Hippocampal formation (tissue), 2 donors: ENCODE data around the gene KIF26B.

Experiments used
- DNase-seq, 2 donors: peaks; one replicate each; lab custom pipeline; 2025; lab: John Stamatoyannopoulos, UW

The KIF26B gene

GRCh38 chr1:245566134-245566533 is 411.3 kb downstream of the KIF26B start:
- no peak for DNase-seq

- DNase-seq, result no peak
These were observed 412.2 kb downstream of the KIF26B start for GRCh38 chr1:245566952-245567351.

DNA sequence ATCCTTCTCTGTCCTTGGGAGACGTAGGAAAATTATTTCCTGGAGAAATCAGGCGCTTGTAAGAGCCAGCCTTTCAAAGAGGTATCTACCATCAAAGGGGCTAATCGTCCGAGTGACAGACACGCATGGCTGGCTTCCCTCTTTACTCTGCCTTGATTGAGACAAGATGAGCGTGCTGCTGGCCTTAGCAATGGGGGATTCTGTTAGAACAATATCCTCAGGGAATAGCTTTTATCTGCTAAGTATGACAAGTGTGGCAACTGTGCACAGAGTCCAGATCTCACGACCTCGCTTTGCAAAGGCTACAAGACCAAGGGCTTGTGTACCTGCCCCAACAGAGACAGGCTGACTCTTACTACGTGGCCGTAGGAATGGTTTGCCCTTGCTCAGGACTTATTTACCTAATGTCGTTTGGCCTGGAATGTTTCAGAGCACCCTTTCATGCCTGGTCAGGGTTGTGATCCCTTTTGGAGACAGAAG is 417.1 kb downstream of the KIF26B start:
- DNase-seq, result no peak

DNA sequence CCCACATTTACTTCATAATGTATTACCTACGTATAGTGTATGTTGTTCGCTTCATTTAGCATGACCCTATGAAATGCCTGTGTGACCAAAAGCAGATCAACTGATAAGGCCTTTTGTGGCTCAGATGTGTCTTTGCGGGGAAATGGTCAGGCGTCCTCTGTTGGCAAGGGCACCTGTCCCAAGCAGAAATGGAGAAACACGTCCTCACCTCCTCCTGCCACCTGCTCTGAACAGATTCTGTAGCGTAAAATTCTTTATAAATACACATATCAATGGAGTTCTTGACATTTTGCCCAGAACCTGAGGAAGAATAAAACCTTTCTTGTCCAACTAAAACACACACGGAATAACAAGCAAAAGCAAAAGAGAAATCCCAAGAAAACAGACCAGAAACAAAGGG is 417.9 kb downstream of the KIF26B start:
- no peak for DNase-seq

- no peak for DNase-seq
These were observed 420.9 kb downstream of the KIF26B start for GRCh38 chr1:245575710-245576109.

DNA sequence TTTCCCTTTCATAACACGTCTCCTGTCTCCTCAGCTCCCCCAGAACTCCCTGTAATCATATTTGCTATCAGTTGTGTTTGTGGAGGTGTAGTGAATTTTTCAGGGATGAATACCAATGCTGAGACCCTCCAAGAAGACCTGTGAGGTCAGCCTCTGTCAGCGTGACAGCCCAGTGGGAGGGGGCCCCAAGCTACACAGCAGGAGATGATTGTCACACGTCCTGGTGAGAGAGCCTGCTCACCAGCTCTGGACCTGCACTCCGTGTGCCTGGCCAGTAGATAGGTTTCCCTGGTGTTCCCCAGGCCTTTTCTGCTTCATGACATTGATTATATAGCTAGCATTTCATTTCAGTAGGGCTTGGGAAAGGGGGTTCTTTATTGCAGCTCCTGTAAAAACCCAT is 421.5 kb downstream of the KIF26B start:
- no peak for DNase-seq

GRCh38 chr1:245577191-245578157 is 422.7 kb downstream of the KIF26B start:
- no peak for DNase-seq

- no peak for DNase-seq
These were observed 423.5 kb downstream of the KIF26B start for GRCh38 chr1:245578308-245578707.

- no peak for DNase-seq
These were observed 424.0 kb downstream of the KIF26B start for GRCh38 chr1:245578771-245579170.

DNA sequence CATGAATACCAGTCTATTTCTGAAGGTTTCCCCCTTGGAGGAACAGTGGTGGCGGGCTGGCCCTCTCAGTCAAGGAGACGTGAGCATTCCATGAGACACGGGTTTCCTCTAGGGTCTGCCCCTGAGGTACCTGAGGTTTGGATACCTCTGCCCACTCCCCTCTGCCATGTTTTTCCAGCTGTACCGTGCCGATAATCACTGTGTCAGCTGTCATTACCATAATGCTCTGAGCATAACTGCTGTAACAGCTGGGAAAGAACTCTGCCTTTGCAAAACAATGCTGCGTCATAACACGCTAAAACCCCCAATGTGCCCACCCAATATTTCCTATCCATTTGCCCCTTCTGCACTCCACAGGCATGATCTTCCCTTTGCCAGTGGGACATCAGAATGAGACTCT is 425.1 kb downstream of the KIF26B start:
- no peak for DNase-seq

GRCh38 chr1:245580651-245581050 is 425.9 kb downstream of the KIF26B start:
- no peak for DNase-seq

DNA sequence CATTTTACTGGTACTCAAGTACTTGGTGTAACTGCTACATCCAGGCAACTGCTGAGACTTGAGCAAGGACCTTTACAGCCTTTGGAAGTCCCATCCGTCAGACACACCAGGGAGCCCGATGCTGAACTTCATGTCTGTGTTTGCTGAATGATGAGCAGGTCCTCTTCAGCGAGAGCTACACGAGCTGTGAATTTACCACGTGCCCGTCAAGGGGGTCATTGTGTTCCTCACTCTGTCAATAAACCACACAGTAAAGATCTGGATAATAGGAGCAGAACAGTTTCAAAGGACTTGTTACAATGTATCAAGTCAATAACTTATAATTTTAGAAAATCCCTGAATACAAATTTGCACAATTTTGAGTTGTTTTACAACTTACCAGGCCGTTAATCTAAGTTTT is 427.2 kb downstream of the KIF26B start:
- no peak for DNase-seq

DNA sequence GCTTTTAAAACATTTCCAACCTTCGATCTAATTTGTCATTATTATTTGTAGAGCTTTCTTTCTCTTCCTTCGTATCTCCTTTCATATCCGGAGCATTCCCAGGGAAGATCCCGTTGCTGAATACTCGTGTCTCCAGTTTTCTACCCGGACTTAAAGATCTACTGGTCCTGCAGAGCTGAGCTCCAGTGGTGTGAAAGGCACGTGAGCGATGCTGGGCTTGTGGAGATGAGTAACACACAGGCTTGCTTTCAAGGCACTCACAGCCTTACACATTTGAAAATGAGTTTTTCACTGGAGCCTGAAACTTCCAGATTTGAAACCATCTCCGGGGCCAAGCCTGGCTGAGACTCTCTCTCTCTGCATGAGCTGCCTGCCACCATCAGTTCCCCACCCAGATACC is 428.3 kb downstream of the KIF26B start:
- DNase-seq, result no peak

DNA sequence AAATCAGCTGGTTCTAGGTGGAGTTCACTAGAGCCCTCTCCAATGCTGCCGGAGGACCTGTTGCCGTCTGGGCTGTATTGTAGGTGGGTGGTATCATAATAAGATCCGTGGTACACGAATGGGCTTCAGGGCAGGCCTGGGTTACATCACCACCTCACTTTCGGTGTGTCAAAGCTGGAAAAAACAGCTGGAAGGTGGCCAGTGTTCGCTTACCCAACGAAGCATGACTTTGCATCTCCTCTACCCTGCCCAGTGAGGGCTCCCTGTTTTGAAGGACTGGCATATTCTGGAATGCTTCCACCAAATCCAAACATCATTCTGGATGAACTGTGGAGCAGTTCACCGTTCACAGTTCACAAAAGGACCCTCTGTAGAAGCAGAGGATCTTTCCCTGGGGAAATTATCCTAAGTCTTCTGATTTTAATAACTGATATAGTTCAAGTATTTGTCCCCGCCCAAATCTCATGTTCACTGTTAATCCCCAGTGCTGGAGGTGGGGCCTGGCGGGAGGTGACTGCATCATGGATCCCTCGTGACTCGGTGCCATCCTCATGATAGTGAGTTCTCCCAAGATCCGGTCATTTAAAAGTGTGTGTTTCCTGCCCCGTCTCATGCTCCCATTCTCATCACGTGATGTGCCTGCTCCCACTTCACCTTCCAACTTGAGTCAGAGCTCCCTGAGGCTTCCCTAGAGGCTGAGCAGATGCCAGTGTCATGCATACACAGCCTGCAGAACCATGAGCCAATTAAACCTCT is 429.0 kb downstream of the KIF26B start:
- no peak for DNase-seq

DNA sequence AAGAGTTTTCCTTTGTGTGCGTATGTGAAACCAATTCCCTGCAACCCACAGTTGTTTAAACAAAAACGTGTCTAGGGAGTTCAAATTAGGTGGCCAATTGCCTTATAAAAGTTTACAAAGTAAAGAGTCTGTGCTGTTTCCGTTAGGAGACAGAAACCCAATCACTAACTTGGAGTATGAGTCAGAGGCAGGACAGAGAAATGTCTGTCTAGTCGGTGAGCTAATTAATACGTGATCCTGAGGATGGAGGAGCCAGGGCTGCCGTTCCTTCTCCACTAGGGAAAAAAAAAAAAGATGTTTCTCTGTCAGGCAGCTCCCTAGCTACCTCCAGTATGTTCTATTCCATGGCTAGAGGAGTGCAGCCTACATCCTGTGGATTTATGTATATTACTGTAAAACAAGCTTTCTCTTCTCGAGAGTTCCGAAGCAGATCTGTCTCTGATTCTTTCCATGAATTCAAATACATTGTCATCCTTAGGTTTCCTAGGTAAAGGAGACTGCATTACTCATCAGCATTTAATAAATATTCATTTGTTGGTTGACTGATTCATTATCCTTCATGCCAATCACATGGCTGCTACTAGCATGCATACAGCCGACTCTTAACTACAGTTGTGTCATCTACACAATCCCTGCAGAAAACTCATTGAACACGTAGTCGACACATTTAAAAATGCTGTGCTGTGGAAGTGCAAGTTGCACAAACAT is 430.6 kb downstream of the KIF26B start:
- no peak for DNase-seq

- DNase-seq, result no peak
These were observed 432.8 kb downstream of the KIF26B start for GRCh38 chr1:245587435-245588115.

GRCh38 chr1:245588116-245588639 is 433.4 kb downstream of the KIF26B start:
- no peak for DNase-seq

GRCh38 chr1:245589316-245589715 is 434.5 kb downstream of the KIF26B start:
- DNase-seq, result no peak

- DNase-seq, result no peak
These were observed 435.1 kb downstream of the KIF26B start for GRCh38 chr1:245589906-245590305.

DNA sequence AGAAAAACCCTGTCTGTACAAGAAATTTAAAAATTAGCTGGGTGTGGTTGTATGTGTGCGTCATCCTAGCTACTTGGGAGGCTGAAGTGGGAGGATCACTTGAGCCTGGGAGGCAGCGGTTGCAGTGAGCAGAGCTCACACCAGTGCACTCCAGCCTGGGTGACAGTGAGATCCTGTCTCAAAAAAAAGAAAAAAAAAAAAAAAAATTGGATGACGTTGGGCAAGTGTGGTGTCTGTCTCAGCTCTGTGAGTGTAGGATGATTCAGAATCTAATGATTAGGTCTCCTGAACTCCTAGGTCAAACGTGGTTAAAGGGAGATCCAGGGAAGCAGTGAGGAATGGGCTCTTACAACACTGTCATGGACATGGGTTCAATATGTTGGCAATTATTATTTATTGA is 435.9 kb downstream of the KIF26B start:
- DNase-seq, result no peak
